22Rv1 (cell line): ENCODE measurements around the gene SMYD4.

ENCODE experiments used
- CTCF ChIP-seq: fragments of 450-650 bp; IDR thresholded peaks from 2 replicates; pipeline ENCODE4 v1.5.1; 2017; ENCODE audit warnings: mild to moderate bottlenecking
- ZFX ChIP-seq: fragments of 450-650 bp; IDR thresholded peaks from 2 replicates; pipeline ENCODE4 v1.6.1; 2017; ENCODE audit warnings: antibody characterized with exemption, borderline replicate concordance

GRCh38 chr17:1744551-1745512 is 84.9 kb downstream of the SMYD4 start:
- TF ChIP-seq CTCF, result no peak
- TF ChIP-seq ZFX, result no peak
